ENCODE measurements around the gene NDUFC2. TPM values are rescaled to one million over a fixed set of nuclear protein-coding genes. Genes with fewer than 3 reads are reported as not detected.

Gene NDUFC2
- total RNA-seq, 6 donors from 2014 or later, result 19.9 to 155 (median 91.4) TPM

DNA sequence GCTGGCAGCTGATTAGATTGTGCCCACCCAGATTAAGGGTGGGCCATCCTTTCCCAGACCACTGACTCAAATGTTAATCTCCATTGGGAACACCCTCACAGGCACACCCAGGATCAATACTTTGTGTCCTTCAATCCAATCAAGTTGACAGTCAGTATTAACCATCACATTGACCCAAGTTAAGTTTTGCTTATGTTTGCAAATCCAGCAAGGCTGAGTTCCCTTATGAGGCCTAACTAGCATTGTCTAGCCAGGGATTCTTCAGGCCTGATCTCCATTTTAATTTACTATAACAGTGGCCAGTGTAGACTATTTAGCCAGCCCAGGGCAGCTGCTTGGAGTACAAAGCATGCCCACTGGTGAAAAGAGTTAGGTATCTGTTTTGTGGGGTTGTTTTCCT, 54.3 kb downstream of the NDUFC2 start:
- H3K4me1 ChIP-seq, result peaks cover 4 to 24% (median 10%) of the 10 kb centered on the region in 4 donors
- H3K36me3 ChIP-seq, result no peaks in the 10 kb centered on the region
- no peaks in the 10 kb centered on the region for H3K27me3 ChIP-seq
- no peak for TF ChIP-seq EP300 (IDR thresholded peaks at IDR 0.05)
- no peak for TF ChIP-seq POLR2AphosphoS5 (IDR thresholded peaks at IDR 0.05)
- TF ChIP-seq, protein P1, sequence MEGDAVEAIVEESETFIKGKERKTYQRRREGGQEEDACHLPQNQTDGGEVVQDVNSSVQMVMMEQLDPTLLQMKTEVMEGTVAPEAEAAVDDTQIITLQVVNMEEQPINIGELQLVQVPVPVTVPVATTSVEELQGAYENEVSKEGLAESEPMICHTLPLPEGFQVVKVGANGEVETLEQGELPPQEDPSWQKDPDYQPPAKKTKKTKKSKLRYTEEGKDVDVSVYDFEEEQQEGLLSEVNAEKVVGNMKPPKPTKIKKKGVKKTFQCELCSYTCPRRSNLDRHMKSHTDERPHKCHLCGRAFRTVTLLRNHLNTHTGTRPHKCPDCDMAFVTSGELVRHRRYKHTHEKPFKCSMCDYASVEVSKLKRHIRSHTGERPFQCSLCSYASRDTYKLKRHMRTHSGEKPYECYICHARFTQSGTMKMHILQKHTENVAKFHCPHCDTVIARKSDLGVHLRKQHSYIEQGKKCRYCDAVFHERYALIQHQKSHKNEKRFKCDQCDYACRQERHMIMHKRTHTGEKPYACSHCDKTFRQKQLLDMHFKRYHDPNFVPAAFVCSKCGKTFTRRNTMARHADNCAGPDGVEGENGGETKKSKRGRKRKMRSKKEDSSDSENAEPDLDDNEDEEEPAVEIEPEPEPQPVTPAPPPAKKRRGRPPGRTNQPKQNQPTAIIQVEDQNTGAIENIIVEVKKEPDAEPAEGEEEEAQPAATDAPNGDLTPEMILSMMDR (IDR thresholded peaks at IDR 0.05), result no peak
- TF ChIP-seq POLR2A (IDR thresholded peaks at IDR 0.05), result no peak
- DNase-seq (no peak), ATAC-seq (ENCODE audit: low FRiP score in 2 of 2) (no peak)
- no peaks in the 10 kb centered on the region for H3K9me3 ChIP-seq
- no peak overlapping the region for H3K27ac ChIP-seq
- H3K4me3 ChIP-seq, result no peak overlapping the region

DNA sequence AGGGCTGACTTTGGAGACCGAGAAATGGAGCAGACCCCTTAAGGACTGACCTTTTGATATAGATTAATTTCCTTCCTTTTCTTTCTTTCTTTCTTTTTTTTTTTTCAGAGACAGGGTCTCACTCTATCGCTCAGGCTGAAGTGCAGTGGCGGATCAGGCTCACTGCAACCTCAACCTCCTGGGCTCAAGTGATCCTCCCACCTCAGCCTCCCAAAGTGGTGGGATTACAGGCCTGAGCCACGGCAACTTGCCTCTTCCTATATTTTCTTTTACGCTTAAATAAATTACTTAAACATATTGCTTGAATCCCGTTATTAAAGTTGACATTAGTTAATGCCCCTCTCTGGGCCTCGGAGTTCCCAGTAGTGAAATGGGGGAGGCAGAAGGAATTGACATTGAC, 56.2 kb downstream of the NDUFC2 start:
- 69 to 75% methylated on average over 7 of the region's 7 CpGs for WGBS, 2 donors
- H3K4me1 ChIP-seq, result peaks cover 0 to 20% (median 8%) of the 10 kb centered on the region in 4 donors
- DNase-seq (no peak), ATAC-seq (ENCODE audit: low FRiP score in 2 of 2) (no peak)
- H3K36me3 ChIP-seq, result no peaks in the 10 kb centered on the region
- H3K4me3 ChIP-seq, result peak overlapping the region in 3 of 4 donors; percentile 49 to 70 (median 64)
- no peaks in the 10 kb centered on the region for H3K9me3 ChIP-seq
- no peaks in the 10 kb centered on the region for H3K27me3 ChIP-seq
- no peak for TF ChIP-seq POLR2AphosphoS5 (IDR thresholded peaks at IDR 0.05)
- TF ChIP-seq, protein P1 (IDR thresholded peaks at IDR 0.05), result no peak
- TF ChIP-seq POLR2A (IDR thresholded peaks at IDR 0.05), result no peak
- TF ChIP-seq EP300 (IDR thresholded peaks at IDR 0.05), result no peak
- H3K27ac ChIP-seq, result peak overlapping the region; percentile 57 to 90 (median 74)

DNA sequence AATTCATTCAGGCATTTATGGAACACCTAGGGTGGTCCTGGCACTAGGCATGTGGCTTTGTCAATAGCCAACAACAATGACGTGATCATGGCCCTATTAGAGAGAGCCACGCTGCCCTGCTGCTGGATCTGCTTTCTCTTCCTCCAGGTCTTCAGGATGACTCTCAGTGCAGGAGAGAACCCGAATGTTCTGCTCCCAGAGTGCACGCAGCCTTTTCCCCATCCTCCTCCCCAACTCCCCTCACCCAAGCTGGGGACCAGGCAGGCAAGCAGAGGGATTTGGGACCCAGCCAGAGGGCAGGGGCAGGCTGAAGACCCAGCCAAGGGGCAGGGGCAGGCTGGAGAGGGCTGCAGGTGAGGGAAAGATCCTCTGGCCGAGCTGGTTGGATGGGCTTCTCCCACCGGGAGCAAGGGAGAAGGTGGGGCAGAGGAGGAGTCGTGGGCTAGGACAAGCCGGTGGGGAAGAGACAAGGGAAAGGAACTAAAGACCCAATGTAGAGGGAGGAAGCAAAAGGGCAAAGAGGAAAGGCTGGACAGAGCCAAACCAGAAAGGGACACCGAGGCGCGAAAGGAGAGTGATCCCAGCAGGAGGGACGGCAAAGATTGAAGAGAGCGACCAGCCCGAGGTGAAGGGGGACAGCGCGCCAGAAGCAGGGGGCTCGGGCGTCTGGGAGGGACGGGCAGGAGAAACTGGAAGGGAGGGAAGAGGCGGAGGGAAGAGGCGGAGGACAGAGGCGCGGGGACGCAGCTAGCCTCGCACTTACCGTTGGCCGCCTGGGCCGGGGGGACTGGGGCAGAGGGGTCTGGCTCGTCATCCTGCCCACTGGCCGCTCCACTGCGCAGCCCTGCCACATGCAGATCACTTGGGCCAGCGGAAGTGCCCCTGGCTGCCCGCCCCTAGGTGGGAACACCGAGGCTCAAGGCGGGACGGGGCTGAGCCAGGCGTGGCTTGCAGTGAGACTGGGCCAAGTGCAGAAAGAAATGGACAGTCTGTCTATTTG, 57.0 kb downstream of the NDUFC2 start, which contains the start of gene KCTD14:
Gene KCTD14, minus strand, starts transcription at position 880 of the 1,000 bp plus-strand sequence. Its CDS starts 27 bp downstream, at position 853.
- peak within 1 kb of the TSS; percentile 35 to 70 (median 56) for H3K4me3 ChIP-seq
- TF ChIP-seq, protein P1 (IDR thresholded peaks at IDR 0.05), result no peak
- TF ChIP-seq EP300 (IDR thresholded peaks at IDR 0.05) (no peak), POLR2A (IDR thresholded peaks at IDR 0.05) (peak in 2 of 4 donors; percentile 27 to 64), POLR2AphosphoS5 (IDR thresholded peaks at IDR 0.05) (peak in 1 of 2 donors; percentile 49)
- H3K4me1 ChIP-seq, result peaks cover 0 to 17% (median 8%) of the 10 kb centered on the region in 4 donors
- peak within 1 kb of the TSS; percentile 57 to 90 (median 74) for H3K27ac ChIP-seq
- H3K36me3 ChIP-seq, result no peaks in the 10 kb centered on the region
- H3K27me3 ChIP-seq, result no peaks in the 10 kb centered on the region
- peak; percentile 81 to 89 for ATAC-seq (ENCODE audit: low FRiP score in 2 of 2)
- peak; percentile 79 to 87 for DNase-seq
- H3K9me3 ChIP-seq, result no peaks in the 10 kb centered on the region
- WGBS, 2 donors, result 15 to 18% methylated on average over 32 to 37 of the region's 37 CpGs

- peaks cover 0 to 5% (median 2%) of the 10 kb centered on the region in 4 donors for H3K36me3 ChIP-seq
- 73 to 88% methylated on average over 5 to 6 of the region's 6 CpGs for WGBS, 2 donors
- no peaks in the 10 kb centered on the region for H3K27me3 ChIP-seq
- peak overlapping the region in 3 of 4 donors; percentile 57 to 90 (median 74) for H3K27ac ChIP-seq
- ATAC-seq (ENCODE audit: low FRiP score in 2 of 2) (no peak), DNase-seq (no peak)
- TF ChIP-seq POLR2AphosphoS5 (IDR thresholded peaks at IDR 0.05) (no peak), EP300 (IDR thresholded peaks at IDR 0.05) (no peak), POLR2A (IDR thresholded peaks at IDR 0.05) (no peak)
- TF ChIP-seq, protein P1 (IDR thresholded peaks at IDR 0.05), result no peak
- peak overlapping the region in 3 of 4 donors; percentile 49 to 70 (median 64) for H3K4me3 ChIP-seq
- H3K4me1 ChIP-seq, result peaks cover 0 to 17% (median 8%) of the 10 kb centered on the region in 4 donors
- H3K9me3 ChIP-seq, result no peaks in the 10 kb centered on the region
Measured at GRCh38 chr11:78021611-78022010, 58.1 kb downstream of the NDUFC2 start.

All from upper lobe of left lung (tissue), 6 donors.